Glomerular visceral epithelial cell (primary cell): ENCODE measurements around the gene METTL25B.

Experiments used
- DNase-seq: peaks from one replicate; pipeline ENCODE4 v3.0.0-alpha.2; 2016; ENCODE audit errors: extremely low spot score

METTL25B gene

GRCh38 chr1:156700736-156701531 lies 27.3 kb upstream of the METTL25B start:
- DNase-seq: no peak

DNA sequence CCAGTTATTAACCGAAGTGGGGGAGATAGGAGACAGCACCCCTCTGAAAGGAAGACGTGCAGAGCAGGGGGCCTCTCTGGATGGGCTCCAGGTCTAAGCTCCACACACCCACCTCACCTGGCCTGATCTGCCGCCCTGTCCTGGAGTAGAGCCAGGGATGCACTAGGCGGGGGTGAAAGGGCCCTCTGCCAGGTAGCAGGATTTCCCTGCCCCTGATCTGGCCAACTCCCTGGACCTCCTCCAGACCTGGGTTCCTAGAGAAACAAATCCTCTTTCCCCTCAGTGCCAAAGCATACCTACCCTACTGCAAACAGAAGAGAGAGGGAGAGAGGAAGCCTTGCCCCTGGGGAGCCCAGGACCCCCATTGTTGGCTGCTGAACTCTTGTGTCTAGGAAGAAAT lies 24.9 kb upstream of the METTL25B start:
- DNase-seq: no peak

DNA sequence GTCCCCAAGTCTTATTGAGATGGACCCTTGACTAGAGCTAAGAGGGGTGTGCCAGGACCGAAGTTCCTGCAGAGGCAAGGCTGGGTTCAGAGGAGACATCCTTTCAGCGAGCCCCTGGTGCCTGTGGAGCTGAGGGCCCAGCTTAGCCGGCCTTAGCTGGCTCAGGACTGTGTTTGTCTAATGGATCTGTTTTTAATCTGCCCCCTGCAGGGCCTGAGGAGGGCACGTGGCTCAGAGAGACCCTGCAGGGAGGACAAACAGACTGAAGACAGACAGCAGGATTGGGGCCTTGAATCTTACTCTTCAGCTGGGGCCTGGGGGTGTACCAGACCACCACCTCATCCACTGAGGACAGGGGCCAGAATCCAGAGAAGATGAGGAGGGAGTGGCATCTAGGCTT lies 24.5 kb upstream of the METTL25B start:
- no peak for DNase-seq

DNA sequence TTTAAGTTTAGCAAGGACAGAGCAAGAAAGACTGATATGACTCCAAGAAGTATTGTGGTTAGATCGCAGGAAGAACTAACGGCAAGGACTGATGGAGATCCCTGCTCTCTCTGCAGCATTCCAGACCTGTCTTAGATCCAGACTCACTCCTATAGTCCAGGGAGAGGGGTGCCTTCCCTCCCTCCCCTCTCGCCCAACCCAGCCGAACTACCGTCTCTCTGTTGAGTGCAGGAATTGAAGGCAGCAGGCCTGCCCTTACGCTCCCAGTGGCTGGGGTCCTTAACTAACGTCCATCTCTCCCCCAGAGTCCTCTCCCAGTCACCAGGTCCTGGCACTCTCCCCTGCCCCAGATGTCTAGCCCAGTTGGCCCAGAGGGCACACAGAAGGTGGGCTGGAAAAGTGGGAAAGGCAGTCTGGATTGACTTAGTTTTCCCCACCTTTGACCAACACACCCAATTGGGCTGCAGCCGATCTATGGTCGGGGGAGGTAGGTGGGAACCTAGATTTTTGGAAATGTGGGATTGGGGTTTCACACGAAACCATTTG lies 24.0 kb upstream of the METTL25B start:
- DNase-seq: no peak

DNA sequence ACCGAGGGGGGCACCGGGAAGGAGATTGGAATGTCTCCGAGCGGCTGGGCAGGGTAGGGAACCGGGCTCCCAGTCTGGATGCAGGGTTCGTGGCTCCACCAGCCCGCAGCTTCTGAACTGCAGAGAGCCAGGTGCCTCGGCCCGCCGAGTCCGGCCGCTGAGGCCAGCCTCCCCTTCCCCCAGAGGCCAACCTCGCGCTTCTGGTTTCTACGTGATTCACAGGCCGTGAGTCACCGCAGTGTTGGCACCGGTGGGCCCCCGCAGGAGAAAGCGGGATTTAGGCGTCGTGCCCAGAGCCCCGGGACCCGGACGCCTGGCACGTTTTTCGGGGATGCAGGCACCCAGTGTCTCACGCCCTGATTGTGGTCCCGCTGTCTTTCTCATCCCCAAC lies 23.3 kb upstream of the METTL25B start:
- peak; percentile 82 for DNase-seq

DNA sequence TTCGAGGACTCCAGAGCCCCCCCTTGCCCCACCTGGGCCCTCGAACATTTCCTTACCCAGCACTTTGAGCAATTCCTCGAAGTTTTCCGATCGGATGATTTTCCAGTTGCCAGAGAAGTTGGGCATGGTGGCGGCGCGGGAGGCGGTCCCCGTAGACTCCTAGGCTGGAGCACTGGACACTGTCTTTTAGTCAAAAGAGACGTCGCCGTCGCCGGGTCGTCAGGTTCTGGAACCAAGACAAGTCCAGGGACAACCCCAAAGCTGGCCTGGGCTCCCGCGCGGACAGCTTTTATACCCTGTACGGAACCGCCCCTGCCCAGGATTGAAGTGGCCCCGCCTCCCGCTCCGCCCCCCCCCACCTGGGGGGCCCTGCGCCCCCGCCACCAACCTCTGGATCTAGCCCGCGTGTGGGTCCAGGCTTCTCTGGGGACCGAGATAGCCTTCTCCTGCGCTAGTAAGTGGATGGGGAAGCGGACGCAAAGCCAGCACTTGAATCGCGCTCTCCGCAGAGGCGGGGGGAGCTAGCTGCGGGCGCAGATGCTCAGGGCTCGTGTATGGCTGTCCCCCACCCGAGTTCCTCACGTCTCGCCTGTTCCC lies 22.9 kb upstream of the METTL25B start, which contains the start of gene CRABP2:
Gene CRABP2 (minus strand): TSS at position 263 of the 597 bp plus-strand sequence. CDS start 137 bp downstream, at position 126.
- DNase-seq: no peak

- peak; percentile 47 for DNase-seq
These were observed 22.2 kb upstream of the METTL25B start for GRCh38 chr1:156705918-156706656.

DNA sequence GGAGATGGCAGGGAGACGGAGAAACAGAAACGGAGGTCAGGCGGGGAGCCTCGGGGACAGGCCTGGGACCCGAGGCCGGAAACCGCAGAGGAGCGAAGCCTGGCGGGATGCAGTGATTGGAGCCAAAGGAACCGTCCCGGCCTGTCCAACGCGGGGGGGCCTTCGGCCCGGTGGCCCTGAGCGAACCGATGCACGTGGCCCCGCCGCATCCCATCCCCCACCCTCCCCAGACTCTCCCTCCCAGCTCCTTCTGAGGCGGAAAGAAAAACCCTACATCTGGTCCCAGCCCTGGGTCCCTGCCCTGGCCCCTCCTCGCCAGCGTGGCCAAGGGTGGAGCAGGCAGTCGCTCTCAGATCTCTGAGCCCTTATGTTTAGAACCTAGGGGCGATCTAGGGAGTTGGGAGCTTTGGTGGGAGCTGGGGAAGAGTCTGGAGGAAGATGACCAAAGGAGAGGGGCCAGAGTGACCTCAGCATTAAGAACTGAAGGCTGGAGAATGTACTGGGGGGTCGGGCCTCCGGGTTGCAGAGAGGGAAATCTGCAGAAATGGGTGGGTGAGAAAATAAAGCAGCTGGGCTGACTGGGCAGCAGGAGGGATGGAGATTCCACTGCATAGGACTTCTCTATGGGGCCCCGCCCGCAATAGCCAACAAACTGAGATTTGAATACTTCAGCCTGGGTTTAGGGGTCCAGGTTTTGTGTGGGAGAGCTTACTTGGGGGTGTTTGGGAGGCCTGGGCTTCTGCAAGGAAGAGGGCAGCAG lies 21.4 kb upstream of the METTL25B start:
- no peak for DNase-seq

DNA sequence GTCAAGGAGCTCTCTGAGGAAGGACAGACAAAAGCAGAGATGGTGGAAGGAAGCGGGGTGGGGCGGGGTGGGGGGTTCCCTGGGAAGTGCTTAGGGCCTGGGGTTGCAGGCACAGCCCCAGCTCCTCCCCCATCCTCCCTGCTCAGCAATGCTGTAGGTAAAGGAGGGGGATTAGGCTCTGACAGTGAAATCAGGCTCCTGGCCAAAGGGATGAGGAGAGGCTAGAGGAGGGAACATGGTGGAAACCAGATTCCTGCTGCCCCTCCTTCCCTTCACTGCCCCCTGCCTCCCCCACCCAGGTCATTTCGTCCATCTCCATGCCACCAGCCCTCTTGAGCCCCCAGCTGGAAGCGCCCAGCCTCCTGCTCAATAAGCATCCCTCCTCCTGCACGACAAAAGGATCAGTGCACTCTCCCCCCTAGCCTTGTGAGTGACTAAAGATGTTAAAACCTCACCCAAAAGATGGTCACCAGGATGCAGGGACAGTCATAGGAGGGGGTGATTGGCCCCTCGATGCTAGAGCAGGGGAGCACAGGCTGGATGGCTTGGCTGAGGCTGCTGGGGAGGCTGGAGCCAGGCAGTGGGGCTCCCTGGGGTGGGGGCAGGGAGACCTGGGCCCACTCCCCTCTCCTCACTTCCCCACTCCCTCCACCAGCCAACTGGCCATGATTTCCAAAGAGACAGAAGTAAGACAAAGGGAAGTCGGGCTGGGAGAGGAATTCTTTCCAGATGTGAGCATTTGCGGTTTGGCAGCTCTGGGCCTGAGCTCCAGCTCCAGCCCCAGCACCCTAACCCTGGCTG lies 20.7 kb upstream of the METTL25B start:
- DNase-seq: no peak

GRCh38 chr1:156708218-156708661 lies 20.0 kb upstream of the METTL25B start:
- no peak for DNase-seq

DNA sequence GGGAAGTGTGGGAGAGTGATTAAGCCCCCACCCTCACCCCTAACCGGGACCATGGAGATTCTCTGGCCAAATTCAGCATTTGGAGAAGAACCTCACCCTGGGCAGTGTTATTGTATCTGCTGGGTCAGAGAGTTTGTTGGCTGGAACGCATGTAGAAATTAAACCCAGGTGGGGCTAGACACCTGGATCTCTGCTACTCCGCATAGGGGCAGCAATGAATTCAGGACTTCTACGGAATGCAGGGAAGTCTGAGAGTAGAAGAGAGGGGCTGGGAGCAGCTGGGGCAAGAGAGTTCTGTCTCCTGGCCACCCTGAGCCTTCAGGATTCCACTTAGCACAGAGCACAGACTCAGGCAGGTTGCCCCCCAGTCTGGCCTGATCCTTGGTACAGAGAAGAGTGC lies 19.2 kb upstream of the METTL25B start:
- no peak for DNase-seq

GRCh38 chr1:156709757-156710489 lies 18.3 kb upstream of the METTL25B start:
- peak; percentile 70 for DNase-seq

GRCh38 chr1:156711011-156711817 lies 17.1 kb upstream of the METTL25B start:
- DNase-seq: no peak

DNA sequence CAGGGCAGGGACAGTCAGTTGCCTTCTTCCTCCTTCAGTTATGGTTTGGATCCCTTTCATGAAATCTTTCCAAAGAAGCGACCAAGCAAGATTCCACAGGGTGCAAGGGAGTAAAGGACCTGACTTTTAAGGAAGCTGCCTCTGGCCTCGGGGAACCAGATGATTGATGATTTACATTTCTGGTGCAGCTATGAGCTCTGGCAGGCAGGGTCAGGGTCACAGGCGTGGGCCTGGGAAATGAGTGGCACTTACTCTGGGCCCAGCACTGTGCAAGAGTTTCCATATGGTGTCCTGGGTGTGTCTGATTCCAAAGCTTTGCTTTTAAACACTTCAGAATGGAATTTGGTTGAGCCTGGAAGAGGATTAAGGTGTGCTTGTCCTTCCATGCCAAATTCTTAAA lies 15.6 kb upstream of the METTL25B start:
- no peak for DNase-seq

- DNase-seq: no peak
These were observed 13.4 kb upstream of the METTL25B start for GRCh38 chr1:156714830-156715229.

DNA sequence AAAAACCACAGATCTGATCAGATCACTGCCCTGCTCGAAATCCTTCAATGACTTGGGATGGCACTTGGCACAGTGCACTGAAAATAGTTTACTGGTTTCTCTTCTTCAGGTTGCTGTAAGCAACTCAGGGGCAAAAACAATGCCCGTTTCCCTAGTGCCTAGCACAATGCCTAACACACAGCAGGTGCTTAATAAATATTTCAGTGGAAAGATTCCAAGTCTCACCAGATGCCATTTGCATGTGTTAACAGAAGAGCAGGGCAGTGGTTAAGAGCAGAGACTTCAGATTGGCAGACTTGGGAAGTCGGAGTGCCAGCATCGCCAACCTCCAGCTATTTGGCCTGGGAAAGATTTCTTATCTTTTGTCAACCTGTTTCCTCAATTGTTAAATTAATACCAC lies 10.9 kb upstream of the METTL25B start:
- no peak for DNase-seq

GRCh38 chr1:156721131-156721530 lies 7.1 kb upstream of the METTL25B start:
- no peak for DNase-seq

DNA sequence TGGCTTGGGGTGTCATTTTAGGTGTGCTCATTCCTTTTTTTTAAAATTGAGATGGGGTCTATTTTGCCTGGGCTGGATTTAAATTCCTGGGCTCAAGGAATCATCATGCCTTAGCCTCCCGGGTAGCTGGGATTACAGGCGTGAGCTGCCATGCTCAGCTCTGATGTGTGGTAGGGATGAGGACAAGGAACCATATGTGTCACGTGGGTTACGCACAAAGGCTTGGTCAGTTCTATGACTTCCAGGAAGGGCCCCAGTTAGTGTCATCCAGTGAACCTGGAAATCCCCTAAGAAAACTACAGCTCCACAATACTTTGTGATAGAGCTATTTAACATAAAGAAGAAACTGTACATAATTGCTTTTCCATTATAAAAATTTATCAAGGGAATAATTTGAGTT lies 6.7 kb upstream of the METTL25B start:
- DNase-seq: no peak

DNA sequence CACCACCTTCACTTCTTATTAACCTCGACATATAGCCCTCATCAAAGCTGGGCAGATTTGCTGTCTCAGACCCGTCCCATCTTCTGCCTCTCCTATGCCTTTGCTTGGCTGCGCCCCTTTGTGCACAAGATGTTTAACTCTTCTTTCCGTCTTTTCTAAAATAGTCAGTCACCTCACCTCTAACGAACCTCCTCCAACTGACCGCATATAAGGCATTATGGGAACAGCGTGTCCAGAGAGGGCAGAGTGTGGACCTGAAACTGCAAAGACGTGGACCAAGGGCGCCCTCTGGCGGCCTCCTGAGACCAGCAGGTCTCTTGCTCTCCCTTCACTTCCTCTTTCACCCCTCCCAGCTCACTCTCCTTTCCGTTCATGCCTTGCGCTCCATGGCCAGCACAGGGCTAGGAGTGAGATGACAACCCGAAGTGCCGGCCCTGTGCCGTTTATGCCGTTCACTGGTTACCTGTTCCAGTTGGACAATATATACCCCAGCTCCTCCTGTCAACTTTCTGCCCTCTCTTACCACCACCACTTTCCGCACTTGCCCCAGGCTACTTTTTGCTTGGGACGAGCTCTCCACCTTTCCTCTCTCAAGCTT lies 2.5 kb upstream of the METTL25B start:
- peak; percentile 94 for DNase-seq
